Endodermal cell (in vitro differentiated cells): Measurements from ENCODE around the gene CTPS1. TPM values are rescaled to one million over a fixed set of nuclear protein-coding genes. Genes with fewer than 3 reads are reported as not detected.

Experiments
- DNase-seq: peaks from one replicate; pipeline ENCODE4 v3.0.0-alpha.2; 2017
- H3K27ac ChIP-seq: 2 replicates; pipeline ENCODE4 v1.5.1; 2013; ENCODE audit warnings: mild to moderate bottlenecking, low read depth, low read length, moderate library complexity
- H3K27me3 ChIP-seq: 2 replicates; pipeline ENCODE4 v1.6.1; 2013; ENCODE audit warnings: mild to moderate bottlenecking, low read length, moderate library complexity; ENCODE audit not compliant: insufficient read depth, control insufficient read depth, poor library complexity, severe bottlenecking
- H3K36me3 ChIP-seq: 2 replicates; pipeline ENCODE4 v1.7.0; 2013; ENCODE audit warnings: mild to moderate bottlenecking, low read length, moderate library complexity; ENCODE audit not compliant: control insufficient read depth, insufficient read depth
- H3K4me1 ChIP-seq: one replicate; pipeline ENCODE4 v1.7.0; 2013; ENCODE audit warnings: low read length; ENCODE audit not compliant: control insufficient read depth, insufficient read depth
- H3K4me3 ChIP-seq: 2 replicates; pipeline ENCODE4 v1.5.1; 2013; ENCODE audit warnings: mild to moderate bottlenecking, low read length, moderate library complexity
- H3K9ac ChIP-seq: 2 replicates; pipeline ENCODE4 v1.6.1; 2013; ENCODE audit warnings: mild to moderate bottlenecking, low read length, moderate library complexity; ENCODE audit not compliant: poor library complexity, severe bottlenecking; ENCODE audit errors: extremely low read depth
- H3K9me3 ChIP-seq: 2 replicates; pipeline ENCODE4 v1.6.1; 2013; ENCODE audit warnings: mild to moderate bottlenecking, low read length, moderate library complexity; ENCODE audit not compliant: control insufficient read depth
- H3K27ac Mint-ChIP-seq: 2 replicates; pipeline ENCODE4 v1.8.0; 2020; ENCODE audit warnings: mixed read lengths
- H3K27me3 Mint-ChIP-seq: 2 replicates; pipeline ENCODE4 v1.8.0; 2021; ENCODE audit warnings: mild to moderate bottlenecking, mixed read lengths; ENCODE audit not compliant: insufficient read depth
- H3K36me3 Mint-ChIP-seq: 2 replicates; pipeline ENCODE4 v1.8.0; 2020; ENCODE audit warnings: low read depth, mixed read lengths
- H3K4me1 Mint-ChIP-seq: 2 replicates; pipeline ENCODE4 v1.8.0; 2020; ENCODE audit warnings: mixed read lengths
- H3K4me3 Mint-ChIP-seq: 2 replicates; pipeline ENCODE4 v1.8.0; 2020; ENCODE audit warnings: mild to moderate bottlenecking, moderate library complexity, mixed read lengths
- H3K9me3 Mint-ChIP-seq: 2 replicates; pipeline ENCODE4 v1.8.0; 2020; ENCODE audit warnings: mild to moderate bottlenecking, mixed read lengths
- CTCF ChIP-seq: fragments of 200-600 bp; sonication (generic); conservative IDR thresholded peaks from 2 replicates; pipeline ENCODE4 v1.5.0; 2021; ENCODE audit warnings: antibody characterized with exemption, mild to moderate bottlenecking
- WGBS, 2 experiments: methylation state at CpG; one replicate each; pipeline versions ENCODE4 v1.1.5 to v1.1.7; 2013; ENCODE audit warnings: missing lambda C conversion rate in 2 of 2, mixed read lengths in 1 of 2; ENCODE audit not compliant: insufficient coverage in 1 of 2, insufficient read length in 1 of 2; 5-methylcytosine and 5-hydroxymethylcytosine counted together
- total RNA-seq, 2 donors: library from RNA; stranded (reverse); fragmentation: NEBNext Ultra II Directional in 1 of 2; extraction: Animal tissue kit (Norgen Biotek cat#: 25700) in 1 of 2; gene quantifications; 2 replicates in 1 of 2; 3 replicates in 1 of 2; pipeline ENCODE4 v1.2.1, GENCODE V29; 2021

Gene CTPS1
- total RNA-seq, 2 donors from 2014 or later = 79.9 to 84.0 TPM

- Histone ChIP-seq H3K9ac (no peak overlapping the region), H3K9me3 (no peaks in the 10 kb centered on the region), H3K4me3 (no peak overlapping the region), H3K27ac (no peak overlapping the region), H3K4me1 (no peaks in the 10 kb centered on the region), H3K36me3 (peaks cover 19% of the 10 kb centered on the region), H3K27me3 (no peaks in the 10 kb centered on the region)
- H3K27me3 Mint-ChIP-seq = no peaks in the 10 kb centered on the region
- DNase-seq = no peak
- H3K27ac Mint-ChIP-seq = no peak overlapping the region
- peaks cover 33% of the 10 kb centered on the region for H3K36me3 Mint-ChIP-seq
- no peaks in the 10 kb centered on the region for H3K4me1 Mint-ChIP-seq
- TF ChIP-seq CTCF = no peak
- H3K4me3 Mint-ChIP-seq = no peak overlapping the region
- WGBS, 2 experiments = 91 to 94% methylated on average over 1 of the region's 2 CpGs
- no peaks in the 10 kb centered on the region for H3K9me3 Mint-ChIP-seq
Observed at GRCh38 chr1:41032147-41032546, 52.7 kb downstream of the CTPS1 start.

- H3K9ac ChIP-seq = no peak overlapping the region
- DNase-seq = no peak
- H3K27me3 ChIP-seq = no peaks in the 10 kb centered on the region
- Mint-ChIP-seq H3K4me1 (no peaks in the 10 kb centered on the region), H3K36me3 (peaks cover 25% of the 10 kb centered on the region), H3K4me3 (no peak overlapping the region), H3K9me3 (no peaks in the 10 kb centered on the region), H3K27me3 (no peaks in the 10 kb centered on the region), H3K27ac (no peak overlapping the region)
- H3K27ac ChIP-seq = no peak overlapping the region
- TF ChIP-seq CTCF = no peak
- no peaks in the 10 kb centered on the region for H3K4me1 ChIP-seq
- no peak overlapping the region for H3K4me3 ChIP-seq
- 96 to 100% methylated on average over 1 to 3 of the region's 3 CpGs for WGBS, 2 experiments
- peaks cover 18% of the 10 kb centered on the region for H3K36me3 ChIP-seq
- H3K9me3 ChIP-seq = no peaks in the 10 kb centered on the region
Observed at GRCh38 chr1:41033272-41033671, 53.8 kb downstream of the CTPS1 start.

GRCh38 chr1:41037116-41037903, 57.8 kb downstream of the CTPS1 start:
- WGBS, 2 experiments = 80 to 94% methylated on average over 1 to 3 of the region's 3 CpGs
- no peaks in the 10 kb centered on the region for H3K4me1 ChIP-seq

More at GRCh38 chr1:41037116-41037903, 57.8 kb downstream of the CTPS1 start:
- Histone ChIP-seq H3K9ac (no peak overlapping the region), H3K27me3 (no peaks in the 10 kb centered on the region), H3K4me3 (no peak overlapping the region), H3K27ac (no peak overlapping the region), H3K9me3 (no peaks in the 10 kb centered on the region), H3K36me3 (peaks cover 9% of the 10 kb centered on the region)
- Mint-ChIP-seq H3K27ac (no peak overlapping the region), H3K36me3 (peaks cover 13% of the 10 kb centered on the region), H3K9me3 (no peaks in the 10 kb centered on the region), H3K4me3 (no peak overlapping the region), H3K4me1 (no peaks in the 10 kb centered on the region), H3K27me3 (no peaks in the 10 kb centered on the region)
- no peak for DNase-seq
- TF ChIP-seq CTCF = no peak
